GM21529 (cell line): ENCODE measurements around the gene TRIM28.
"Not testable (repeated sequence)": the region's sequence is repeated elsewhere in the genome, so short reads cannot be mapped to it uniquely, and the experiment has no call there.

Source experiments
- ATAC-seq: cut with Tn5 transposase; IDR thresholded peaks from one replicate; pipeline ENCODE4 v1.9.1; 2021; ENCODE audit not compliant: unreplicated experiment

The TRIM28 gene

DNA sequence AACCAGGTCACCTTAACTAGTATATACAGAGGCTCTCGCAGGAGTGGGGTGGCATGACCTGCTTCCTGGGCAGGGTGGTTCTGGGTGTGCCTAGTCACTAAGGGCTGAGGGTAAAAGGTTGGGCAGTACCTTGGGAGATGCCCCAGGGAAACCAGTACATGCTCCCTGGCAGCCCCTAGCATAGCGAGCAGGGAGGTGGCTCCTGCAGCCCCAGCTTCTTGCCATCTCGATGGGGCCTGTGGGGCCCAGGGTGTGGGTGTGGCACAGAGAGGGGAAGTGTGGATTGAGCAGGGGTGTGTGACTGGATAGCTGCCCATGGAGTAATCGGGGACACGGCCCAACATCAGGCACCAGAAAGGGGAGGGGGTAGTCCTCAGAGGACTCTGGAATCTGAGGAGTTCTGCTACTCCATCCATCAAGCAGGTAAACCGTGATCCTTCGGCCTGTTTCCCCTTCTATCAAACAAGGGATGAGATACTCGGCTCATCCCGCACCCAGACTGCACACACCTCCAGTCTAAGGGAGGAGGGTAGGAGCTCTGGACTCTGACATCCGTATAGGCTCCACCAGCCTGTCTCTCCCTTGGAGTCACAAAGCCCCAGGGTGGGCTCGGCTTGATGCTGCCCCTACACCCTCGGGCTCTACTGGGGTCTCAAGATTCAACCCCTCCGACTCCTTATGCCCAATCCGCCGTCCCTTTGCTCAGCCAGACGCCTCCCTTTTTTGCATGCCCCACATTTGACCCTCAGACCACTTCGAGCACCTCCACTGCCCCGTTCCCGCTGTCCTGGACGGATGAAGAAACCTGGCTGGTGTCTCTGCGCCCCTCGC lies 25.4 kb upstream of the TRIM28 start:
- ATAC-seq, result no peak

GRCh38 chr19:58519087-58519354 lies 24.8 kb upstream of the TRIM28 start:
- no peak for ATAC-seq

DNA sequence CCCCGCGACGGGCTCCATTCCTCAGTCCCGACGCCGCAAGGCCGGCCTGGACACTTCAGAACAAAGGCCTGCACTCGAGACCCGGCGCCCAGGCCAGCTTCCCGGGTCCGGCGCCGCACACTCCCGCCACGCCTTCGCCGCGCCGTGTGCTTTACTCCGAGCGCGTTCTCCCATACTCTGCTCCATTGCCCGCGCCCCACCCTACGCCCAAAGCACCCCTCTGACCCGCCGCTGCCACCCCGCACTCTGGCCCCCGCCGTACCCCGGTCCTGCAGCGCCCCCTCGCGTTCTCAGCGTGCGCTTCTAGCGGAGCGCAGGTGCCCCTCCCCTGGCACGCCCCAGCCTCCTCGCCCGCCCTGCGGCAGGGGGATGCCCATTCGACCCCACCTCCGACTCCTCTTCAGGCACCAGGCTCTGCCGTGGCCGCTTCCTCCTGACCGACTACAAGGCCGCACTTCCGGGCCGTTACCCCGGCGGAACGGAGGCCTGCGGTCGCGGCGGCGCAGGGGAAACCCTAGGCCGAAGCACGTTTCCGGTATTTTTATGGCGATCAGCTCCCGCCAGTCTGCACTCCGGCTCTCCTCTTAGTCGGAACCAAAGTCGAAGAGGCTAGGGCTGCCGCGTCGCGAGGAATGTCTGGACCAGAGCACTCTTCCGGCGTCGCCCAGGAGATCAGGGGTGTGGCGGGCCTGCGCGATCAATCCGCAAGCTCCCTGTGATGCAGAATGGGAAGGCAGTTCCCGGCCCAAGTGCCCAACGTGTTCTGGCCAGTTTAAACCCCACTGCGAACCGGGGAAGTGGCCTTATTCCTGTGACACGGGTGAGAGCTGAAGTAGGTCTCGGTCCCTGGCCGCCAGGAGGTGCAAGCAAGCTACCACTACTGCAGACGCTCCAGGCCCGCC lies 24.3 kb upstream of the TRIM28 start, which contains the start of gene ZBTB45:
Gene ZBTB45, minus strand, starts transcription at position 456 of the 902 bp plus-strand sequence. CDS start 2,137 bp downstream, outside the sequence.
- peak; percentile 73 for ATAC-seq

DNA sequence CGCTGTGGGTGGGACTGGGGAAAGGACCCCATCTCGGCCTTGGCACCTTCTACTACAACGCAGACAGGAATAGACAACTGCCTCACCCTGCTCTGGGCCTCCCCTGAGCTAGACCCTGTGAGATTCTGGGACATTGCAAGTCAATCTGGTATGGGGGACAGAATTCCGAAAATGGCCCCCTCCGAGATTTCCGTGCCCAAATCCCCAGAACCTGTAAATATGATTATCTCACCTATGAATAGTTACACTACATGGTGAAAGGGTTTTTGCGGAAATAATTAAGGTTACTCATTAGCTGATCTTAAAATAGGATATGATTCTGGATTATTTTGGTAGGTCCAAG lies 23.6 kb upstream of the TRIM28 start:
- ATAC-seq, result no peak

GRCh38 chr19:58521651-58522050 lies 22.2 kb upstream of the TRIM28 start:
- no peak for ATAC-seq

- no peak for ATAC-seq
These were observed 21.2 kb upstream of the TRIM28 start for GRCh38 chr19:58522709-58523108.

DNA sequence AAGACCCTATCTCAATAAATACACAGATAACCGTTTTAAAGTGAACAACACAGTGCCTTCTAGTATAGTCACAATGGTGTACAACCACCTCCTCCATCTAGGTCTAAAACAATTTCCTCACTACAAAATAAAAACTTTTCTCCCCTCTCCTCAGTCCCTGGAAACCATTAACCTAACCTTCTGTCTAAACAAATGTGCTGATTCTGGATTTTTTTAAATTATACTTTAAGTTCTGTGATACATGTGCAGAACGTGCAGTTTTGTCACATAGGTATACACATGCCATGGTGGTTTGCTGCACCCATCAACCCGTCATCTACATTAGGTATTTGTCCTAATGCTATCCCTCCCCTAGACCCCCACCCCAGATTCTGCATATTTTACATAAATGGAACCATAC lies 14.5 kb upstream of the TRIM28 start:
- no peak for ATAC-seq

DNA sequence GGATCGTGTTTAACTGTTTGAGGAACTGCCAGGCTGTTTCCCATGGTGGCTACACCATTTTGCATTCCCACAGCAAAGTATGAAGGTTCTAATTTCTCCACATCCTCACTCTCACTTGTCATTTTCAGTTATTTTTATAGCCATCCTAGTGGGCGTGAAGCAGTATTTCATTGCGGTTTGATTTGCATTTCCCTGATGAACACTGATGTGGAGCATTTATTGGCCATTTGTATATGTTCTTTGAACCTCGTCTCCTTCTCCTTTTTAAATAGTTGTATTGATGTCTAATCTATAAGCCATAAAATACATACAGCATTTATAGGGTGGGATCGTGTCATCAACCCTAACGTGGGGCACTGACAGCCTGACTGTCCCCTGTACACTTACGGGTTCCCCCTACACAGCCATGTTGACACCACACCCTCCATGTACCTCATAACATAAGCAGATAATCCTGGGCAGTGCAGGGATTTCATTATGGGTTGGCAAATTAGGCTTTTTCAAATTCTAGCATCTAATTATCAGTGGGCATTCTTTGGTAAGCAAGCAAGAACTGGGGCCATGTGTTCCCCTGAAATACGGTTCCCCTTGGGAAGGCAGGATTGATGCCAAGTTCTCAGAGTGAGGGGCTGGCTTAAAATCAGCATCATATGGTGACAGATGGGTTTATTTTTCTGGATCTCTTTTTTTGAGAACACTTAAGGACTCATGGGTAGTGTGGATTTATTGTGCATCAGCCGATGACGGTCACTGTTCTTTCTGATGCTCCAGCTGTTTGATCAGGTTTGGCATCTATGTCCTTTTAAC lies 12.6 kb upstream of the TRIM28 start:
- ATAC-seq, result no peak

GRCh38 chr19:58535857-58536256 lies 8.0 kb upstream of the TRIM28 start:
- no peak for ATAC-seq

- no peak for ATAC-seq
These were observed 6.7 kb upstream of the TRIM28 start for GRCh38 chr19:58536852-58537798.

- no peak for ATAC-seq
These were observed 5.4 kb upstream of the TRIM28 start for GRCh38 chr19:58538257-58539168.

DNA sequence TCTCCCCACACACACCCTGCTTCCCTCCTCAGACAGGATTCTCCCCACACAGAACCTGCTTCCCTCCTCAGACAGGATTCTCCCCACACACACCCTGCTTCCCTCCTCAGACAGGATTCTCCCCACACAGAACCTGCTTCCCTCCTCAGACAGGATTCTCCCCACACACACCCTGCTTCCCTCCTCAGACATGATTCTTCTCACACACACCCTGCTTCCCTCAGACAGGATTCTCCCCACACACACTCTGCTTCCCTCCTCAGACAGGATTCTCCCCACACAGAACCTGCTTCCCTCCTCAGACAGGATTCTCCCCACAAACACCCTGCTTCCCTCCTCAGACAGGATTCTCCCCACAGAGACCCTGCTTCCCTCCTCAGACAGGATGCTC lies 4.7 kb upstream of the TRIM28 start:
- not testable (repeated sequence) for ATAC-seq

- ATAC-seq, result not testable (repeated sequence)
These were observed 1.1 kb upstream of the TRIM28 start for GRCh38 chr19:58542641-58543372.

DNA sequence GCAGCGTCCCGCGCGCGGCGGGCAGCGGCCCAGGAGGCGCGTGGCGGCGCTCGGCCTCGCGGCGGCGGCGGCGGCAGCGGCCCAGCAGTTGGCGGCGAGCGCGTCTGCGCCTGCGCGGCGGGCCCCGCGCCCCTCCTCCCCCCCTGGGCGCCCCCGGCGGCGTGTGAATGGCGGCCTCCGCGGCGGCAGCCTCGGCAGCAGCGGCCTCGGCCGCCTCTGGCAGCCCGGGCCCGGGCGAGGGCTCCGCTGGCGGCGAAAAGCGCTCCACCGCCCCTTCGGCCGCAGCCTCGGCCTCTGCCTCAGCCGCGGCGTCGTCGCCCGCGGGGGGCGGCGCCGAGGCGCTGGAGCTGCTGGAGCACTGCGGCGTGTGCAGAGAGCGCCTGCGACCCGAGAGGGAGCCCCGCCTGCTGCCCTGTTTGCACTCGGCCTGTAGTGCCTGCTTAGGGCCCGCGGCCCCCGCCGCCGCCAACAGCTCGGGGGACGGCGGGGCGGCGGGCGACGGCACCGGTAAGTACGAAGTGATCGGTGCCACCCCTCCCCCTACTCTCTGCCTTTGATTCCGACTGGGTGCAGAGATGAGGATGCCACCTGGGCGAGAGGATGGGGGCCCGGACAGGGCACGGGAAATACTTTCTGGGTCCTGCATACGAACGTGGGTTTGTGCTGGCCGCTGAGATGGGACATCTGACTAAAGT lies 874 bp downstream of the TRIM28 start:
- peak; percentile 50 for ATAC-seq

- no peak for ATAC-seq
These were observed 1.6 kb downstream of the TRIM28 start for GRCh38 chr19:58545286-58546018.

- ATAC-seq, result no peak
These were observed 2.2 kb downstream of the TRIM28 start for GRCh38 chr19:58546019-58546530.
